H1 (cell line): ENCODE data around the gene PVALB. TPM values are rescaled to one million over a fixed set of nuclear protein-coding genes. Genes with fewer than 3 reads are reported as not detected.

Experiments
- CHD7 ChIP-seq: fragments of 300-600 bp; sonication (generic); IDR thresholded peaks from 2 replicates; pipeline ENCODE4 v1.7.1; 2012; ENCODE audit warnings: low read length, moderate library complexity, mild to moderate bottlenecking, inconsistent platforms; ENCODE audit not compliant: insufficient replicate concordance
- CTCF ChIP-seq, 3 experiments: IDR thresholded peaks; 1 replicate in 2 of 3; 2 replicates in 1 of 3; pipeline versions ENCODE4 v1.5.1 to v1.6.1; 2011; ENCODE audit warnings: low read length in 3 of 3, mild to moderate bottlenecking in 3 of 3, inconsistent platforms in 2 of 3, low read depth in 1 of 3, moderate library complexity in 1 of 3; ENCODE audit not compliant: insufficient read depth in 1 of 3; ENCODE audit errors: control extremely low read depth in 1 of 3
- EGR1 ChIP-seq: IDR thresholded peaks from 2 replicates; pipeline ENCODE4 v1.6.1; 2011; ENCODE audit warnings: low read depth, low read length, borderline replicate concordance
- FOSL1 ChIP-seq: IDR thresholded peaks from 2 replicates; pipeline ENCODE4 v1.6.1; 2011; ENCODE audit warnings: mild to moderate bottlenecking, low read depth, low read length, moderate library complexity; ENCODE audit not compliant: insufficient read depth
- NANOG ChIP-seq: IDR thresholded peaks from 2 replicates; pipeline ENCODE4 v1.6.1; 2011; ENCODE audit warnings: low read length, low read depth, mild to moderate bottlenecking, inconsistent platforms; ENCODE audit not compliant: insufficient read depth, poor library complexity, severe bottlenecking
- RBBP5 ChIP-seq: IDR thresholded peaks from 2 replicates; pipeline ENCODE4 v1.7.1; 2012; ENCODE audit warnings: low read depth, mild to moderate bottlenecking, inconsistent platforms, low read length, moderate library complexity, borderline replicate concordance
- USF2 ChIP-seq: IDR thresholded peaks from 2 replicates; pipeline ENCODE4 v1.6.1; 2011; ENCODE audit warnings: low read length, improper control_type of control experiment
- polyA plus RNA-seq, 7 experiments: library from polyadenylated mRNA; depleted of rRNA in 3 of 7; stranded (reverse) in 5 of 7; unstranded in 2 of 7; fragments of >200 nt in 5 of 7; fragments of 200-250 nt in 2 of 7; gene quantifications; 1 replicate in 5 of 7; 2 replicates in 1 of 7; 4 replicates in 1 of 7; pipeline versions ENCODE4 v1.2.1 to v1.2.3, GENCODE V29; 2011 to 2013; ENCODE audit warnings: missing spikeins in 2 of 7, mixed read lengths in 2 of 7
- total RNA-seq: library from RNA; stranded (reverse); fragmentation: NEBNext Ultra II Directional; extraction: Animal tissue kit (Norgen Biotek cat#: 25700); gene quantifications from 2 replicates; pipeline ENCODE4 v1.2.1, GENCODE V29; 2021

Gene PVALB
- total and polyA plus RNA-seq, 2 of the 8 experiments (the other 6 are each of a cell fraction or from before 2014, with no cell fraction given): 1.7 to 5.4 TPM

GRCh38 chr22:36856792-36857135 lies 39.9 kb upstream of the PVALB start (continued):
- TF ChIP-seq RBBP5 (no peak), CTCF (IDR thresholded peaks at IDR 0.05; ENCODE audit: control extremely low read depth in 1 of 3, insufficient read depth in 1 of 3, low read depth in 1 of 3, low read length in 3 of 3) (no peak), USF2 (no peak), EGR1 (no peak), CHD7 (no peak), NANOG (no peak), FOSL1 (no peak)
- TF ChIP-seq, all 59 proteins: peak for 0
